Fibroblast of gingiva (primary cell): ENCODE data around the gene TOE1.

ENCODE experiments used
- DNase-seq: peaks from one replicate; pipeline ENCODE4 v3.0.0-alpha.2; 2011; ENCODE audit warnings: low read depth

Gene TOE1

DNA sequence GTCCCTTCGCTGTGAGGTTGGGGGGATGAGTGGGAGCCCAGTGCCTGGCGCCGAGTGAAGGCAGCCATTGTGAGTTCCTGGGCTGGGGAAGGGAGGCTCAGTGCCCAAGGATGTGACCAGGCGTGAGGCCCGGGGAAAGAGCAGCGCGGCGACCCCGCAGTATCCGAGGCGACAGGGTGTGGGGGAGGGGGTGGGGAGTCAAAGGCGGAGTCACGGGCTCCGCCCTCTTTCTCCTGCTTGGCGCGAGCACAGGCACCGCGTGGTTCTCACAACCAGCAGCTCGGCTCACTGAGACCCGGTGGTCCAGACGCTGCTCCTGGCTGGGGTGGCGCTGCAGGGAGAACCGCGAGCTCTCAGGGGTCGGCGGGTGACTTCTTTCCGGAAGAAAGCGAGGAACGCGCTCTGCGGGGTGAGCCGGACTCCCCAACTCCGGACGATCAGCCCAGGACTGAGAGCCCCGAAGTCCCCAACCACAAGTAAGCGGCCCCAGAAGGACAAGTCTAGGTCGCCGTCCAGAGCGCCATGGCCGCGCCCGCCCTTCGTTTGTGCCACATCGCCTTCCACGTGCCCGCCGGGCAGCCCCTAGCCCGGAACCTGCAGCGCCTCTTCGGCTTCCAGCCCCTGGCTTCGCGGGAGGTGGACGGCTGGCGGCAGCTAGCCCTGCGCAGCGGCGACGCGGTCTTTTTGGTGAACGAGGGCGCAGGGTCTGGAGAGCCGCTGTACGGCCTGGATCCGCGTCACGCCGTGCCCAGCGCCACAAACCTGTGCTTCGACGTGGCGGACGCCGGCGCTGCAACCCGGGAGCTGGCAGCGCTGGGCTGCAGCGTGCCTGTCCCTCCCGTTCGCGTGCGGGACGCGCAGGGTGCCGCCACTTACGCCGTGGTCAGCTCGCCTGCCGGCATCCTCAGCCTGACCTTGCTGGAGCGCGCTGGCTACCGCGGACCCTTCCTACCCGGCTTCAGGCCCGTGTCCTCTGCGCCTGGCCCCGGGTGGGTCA, 13.0 kb upstream of the TOE1 start, which contains the start of gene HPDL:
HPDL (plus strand) TSS at position 269 of the 997 bp plus-strand sequence; CDS start at position 523, 254 bp downstream.
- DNase-seq = peak; percentile 36

DNA sequence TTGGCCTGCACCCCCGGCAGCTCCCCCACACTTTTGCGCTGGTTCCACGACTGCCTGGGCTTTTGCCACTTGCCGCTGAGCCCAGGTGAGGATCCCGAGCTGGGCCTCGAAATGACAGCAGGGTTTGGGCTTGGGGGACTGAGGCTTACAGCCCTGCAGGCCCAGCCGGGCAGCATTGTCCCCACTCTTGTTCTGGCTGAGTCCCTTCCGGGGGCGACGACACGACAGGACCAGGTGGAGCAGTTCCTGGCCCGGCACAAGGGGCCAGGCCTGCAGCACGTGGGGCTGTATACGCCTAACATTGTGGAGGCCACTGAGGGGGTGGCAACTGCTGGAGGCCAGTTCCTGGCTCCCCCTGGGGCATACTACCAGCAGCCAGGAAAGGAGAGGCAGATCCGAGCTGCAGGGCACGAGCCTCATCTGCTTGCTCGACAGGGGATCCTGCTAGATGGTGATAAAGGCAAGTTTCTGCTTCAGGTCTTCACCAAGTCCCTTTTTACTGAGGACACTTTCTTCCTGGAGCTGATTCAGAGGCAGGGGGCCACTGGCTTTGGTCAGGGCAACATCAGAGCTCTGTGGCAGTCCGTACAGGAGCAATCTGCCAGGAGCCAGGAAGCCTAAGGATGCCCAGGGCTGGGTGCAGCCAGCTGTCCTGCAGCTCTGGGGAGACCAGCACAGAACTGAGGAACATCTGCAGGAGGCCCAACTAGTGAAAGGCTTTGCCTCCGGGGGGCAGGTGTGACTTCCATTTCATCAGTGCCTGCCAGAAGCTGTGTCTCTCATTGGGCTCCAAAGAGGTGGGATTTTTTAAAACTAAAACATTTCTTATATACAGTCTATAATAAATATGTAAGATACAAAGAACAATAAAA, 12.1 kb upstream of the TOE1 start:
- no peak for DNase-seq

DNA sequence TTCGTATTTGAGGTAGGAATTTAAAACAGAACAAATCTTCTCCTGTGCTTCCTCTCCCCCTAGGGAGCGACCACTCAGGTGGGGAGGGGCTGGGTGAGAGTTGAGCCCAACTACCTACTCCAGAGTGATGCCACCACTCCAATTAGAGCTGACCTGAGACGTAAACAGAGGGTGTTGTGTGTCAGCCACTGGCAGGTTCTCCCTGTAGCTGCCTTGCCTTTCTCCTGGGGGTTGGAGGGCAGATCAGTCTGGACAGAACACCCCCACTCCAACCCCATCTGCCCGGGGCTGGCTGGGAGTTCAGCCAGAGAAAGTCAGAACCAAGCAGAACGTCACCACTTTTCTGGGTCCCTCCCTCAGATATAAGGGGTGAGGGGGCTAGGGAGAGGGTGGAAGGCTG, 11.3 kb upstream of the TOE1 start:
- DNase-seq = no peak

DNA sequence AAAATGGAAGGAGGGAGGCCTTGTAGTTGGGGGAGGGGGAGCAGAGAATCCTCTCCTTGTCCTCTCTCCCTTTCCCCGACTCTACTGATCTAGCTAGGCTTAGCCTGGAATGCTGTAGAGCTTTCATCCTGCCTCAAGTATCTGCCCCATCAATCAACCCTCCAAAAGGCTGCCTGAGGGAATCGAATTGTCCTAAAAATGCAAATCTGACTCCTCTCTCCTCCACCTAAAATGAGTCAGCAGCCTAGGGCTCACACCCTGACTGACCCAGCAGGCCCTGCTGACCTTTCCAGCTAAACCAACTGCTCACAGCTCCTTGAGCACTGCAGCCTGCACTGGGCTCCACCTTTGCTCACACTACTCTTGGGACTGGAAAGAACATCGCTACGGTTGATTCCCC, 10.5 kb upstream of the TOE1 start:
- no peak for DNase-seq

DNA sequence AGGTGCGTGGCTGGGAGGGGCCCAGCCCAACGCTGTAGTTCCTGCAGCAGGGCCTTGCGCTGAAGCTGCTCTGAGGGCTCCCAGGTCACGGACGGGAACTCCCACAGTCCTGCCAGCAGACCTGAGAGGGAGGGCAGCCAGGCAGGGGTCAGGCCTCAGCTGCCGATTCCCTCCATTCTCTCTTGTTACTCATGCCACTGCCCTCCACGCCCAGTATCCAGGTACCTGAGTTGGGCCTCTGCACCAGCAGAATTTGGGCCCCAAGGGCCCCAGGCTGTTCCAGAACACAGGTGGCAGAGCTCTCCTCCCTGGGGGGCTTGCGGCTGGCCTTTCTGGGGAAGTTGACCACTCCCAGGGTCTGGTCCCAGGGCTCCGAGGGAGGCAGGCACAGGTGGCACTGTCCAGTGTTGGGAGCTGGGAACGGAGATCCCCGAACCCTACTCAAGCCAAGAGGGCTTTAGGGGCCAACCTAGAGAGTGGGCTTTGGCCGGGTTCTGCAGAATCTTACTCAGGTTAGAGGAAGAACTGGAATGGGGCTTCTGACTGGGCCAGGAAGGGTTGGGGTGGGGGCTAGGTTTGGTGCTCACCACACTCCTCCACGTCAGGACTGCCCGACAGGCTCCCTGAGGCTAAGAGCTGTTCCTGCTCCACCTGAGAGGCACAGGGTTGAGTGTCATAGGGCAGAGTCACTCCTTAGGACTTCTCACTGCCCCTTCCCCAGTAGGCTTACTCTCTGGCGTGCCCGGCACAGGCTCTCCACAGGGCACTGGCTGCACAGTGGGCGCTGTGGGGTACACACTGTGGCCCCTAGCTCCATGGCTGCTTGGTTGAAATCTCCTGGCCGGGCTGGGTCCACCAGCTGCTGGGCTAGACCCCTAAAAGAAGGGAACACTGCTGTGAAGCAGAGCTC, 8.3 kb upstream of the TOE1 start:
- no peak for DNase-seq

DNA sequence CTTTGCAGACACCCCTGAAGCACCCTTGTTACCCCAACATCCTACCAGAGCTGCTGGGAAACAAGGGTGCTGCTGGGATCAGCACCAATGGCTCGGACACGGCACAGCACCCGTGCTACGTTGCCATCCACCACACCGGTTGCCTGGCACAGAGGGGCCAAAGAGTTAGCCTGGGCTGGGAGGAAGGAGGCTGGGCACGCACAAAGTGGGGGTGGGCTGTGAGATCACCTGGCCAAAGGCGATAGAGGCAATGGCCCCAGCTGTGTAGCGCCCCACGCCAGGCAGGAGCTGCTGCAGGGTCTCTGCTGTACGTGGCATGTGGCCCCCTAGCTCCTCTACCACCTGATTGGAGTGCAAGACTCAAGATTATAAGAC, 7.6 kb upstream of the TOE1 start:
- no peak for DNase-seq

DNA sequence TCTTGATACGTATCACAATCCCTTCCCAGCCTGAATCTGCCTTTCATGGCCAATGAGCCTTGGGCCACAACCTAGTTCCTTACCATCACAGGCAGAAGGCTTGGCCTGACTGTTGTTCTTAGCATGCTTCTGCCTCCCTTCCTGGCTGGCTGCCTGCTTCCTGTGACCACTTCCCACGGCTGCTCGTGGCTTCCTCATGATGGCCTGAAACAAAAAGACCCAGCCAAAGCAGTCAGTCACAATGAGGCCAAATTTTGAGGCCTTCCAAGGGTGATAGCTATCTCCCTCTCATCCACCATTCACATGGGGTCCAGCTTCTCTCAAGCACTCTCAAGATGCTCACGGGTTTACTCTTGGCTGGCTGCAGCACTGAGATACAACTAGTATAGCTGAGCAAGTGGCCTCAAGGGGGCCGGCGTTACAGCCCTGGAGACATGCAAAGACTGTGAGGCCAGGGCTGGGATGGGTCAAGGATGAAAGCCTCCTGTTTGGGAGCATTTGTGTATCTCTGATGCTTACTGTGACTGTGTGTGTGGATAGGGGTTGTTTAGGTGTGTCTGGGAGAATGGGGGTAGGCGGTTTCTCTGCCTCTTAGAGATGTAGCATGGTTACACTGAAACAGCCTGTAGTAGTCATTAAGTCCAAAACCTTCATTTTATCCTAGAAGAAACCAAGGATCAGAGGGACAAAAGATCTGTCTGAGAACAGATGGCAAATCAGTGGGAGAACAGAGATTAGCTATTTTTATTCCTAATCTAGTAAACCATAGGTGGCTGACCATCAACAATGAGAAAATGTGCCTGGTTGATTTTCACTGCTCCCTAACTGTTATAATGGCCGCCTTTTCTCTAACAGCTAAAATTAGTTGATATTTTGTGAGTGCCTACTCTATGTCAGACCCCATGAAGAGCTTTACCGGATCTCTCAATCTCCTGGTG, 5.4 kb upstream of the TOE1 start:
- DNase-seq = no peak

DNA sequence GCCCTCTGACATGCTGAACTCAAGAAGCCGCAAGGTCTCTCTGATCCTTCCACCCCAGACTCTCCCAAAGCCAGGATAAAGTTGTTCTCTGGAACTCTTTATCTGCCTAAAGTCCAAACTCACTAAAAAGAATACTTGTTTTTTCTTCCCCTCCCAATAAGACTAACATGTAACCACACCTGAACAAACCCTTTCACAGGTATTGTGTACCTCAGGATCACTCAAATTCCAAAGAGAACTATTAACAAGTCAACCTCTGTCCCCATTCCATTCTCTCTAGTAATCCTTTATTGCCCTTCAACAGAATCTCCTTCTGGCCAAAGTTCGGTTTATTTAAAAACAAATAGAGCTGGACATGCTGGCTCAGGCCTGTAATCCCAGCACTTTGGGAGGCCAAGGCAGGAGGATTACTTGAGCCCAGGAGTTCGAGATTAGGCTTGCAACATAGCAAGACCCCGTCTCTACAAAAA, 4.1 kb upstream of the TOE1 start:
- DNase-seq = no peak

DNA sequence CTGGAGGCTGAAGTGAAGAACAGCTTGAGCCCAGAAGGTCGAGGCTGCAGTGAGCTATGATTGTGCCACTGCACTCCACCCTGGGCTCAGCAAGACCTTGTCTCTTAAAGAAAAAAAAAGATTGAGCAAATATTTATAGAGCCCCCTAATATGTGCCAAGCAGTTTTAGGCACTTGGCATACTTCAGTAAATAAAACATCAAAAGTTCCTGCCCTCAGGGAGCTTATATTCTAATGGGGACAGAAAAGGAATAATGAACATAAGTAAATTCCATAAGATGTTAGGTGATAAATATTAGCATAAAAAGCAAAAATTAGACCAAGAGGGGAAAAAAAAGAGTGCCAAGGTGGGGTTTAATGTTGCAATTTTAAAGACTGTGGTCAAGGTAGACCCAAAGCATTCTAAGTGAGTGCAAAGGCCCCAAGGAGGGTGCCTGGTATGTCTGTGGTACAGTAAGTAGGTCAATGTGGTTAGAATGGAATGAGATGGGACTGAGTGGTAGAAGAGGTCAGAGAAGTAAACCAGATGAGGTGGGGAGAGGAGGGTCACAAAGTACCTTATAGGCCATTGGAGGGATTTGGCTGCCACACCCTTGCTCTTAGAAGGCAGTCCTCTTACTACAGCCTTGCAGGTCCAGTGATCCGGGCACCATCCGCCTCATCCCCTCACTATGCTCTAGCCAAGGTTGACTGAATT, 2.2 kb upstream of the TOE1 start:
- DNase-seq = no peak

DNA sequence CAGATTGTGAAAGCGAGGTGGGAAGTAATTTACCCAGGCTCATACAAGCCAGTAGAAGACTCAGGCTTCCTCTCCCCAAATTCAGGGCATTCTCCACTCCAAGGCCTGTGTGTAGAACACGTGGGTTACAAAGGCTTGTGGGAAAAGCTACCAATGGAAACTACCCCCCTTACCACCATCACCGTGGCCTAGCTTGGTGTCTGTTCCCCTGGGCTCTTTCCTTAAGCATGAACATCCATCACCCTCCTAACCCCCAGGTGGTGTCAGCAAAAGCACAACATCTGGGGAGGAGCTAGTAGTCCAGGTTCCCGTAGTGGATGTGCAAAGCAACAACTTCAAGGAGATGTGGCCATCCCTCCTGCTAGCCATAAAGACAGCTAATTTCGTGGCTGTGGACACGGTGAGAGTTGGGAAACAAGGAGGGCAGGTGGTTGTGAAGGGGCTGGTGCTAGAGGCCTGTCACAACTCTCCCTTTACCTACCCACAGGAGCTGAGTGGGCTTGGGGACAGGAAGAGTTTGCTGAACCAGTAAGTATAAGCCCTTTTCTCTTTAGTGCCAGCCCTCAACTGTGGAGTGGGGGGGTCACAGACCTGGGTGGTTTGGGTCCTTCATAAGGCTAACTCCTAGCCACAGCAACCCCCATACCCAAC, 971 bp downstream of the TOE1 start:
- no peak for DNase-seq

DNA sequence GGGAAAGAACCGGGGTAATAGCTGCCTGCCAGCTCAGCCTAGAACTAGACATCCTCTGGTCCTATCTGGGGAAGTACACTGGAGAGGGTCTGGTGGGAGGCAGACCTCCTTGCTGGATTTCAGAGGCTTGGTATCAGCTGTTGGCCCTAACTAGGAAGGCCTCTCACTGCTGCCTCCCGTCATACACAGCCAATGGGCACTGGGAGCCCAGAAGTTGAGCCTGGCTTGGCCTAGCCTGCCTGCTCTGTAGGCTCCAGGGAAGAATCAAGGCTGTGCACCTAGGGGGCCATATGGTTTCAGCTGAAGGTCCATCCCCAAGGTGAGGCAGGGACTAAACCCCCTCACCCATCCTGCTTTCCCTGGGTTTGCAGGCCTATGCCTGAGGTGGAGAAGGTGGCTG, 4.5 kb downstream of the TOE1 start:
- DNase-seq = no peak

DNA sequence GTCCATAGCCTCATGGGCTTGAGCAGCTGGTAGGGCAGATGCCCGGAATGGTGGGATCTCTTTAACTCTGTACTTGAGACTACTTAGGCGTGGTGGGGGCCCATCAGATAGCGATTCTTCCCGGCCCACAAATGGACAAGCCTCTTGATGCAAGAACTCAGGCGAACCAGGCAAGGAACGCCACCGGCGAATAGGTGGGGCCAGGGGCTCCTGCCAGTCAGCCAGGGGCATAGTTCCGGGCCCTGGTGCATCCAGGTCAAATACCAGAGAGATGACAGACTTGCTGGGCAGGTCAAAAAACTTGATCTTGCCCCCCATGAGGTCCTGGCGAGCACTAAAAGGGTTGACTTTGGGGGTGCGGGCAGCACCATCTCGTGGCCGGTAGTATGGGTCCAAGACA, 5.0 kb downstream of the TOE1 start:
- DNase-seq = no peak

DNA sequence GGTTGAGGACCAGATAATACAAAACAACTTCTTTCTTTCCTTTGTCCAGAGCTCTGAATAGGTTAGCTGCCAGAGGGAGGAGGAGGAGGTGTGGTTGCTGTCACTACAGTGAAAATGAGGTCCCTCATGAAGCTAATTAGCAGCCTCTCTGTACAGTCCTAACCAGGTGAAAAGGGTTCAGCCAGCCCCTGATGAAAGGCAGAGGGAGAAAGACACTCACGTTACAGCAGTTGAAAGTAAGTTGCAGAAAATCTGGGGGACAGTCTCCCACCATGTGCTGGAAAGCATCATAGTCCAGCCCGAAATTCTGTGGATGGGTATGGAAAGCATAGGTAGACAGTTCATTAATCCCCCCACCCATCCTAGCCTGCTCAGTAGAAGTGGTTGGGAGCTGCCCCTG, 6.5 kb downstream of the TOE1 start:
- DNase-seq = no peak

DNA sequence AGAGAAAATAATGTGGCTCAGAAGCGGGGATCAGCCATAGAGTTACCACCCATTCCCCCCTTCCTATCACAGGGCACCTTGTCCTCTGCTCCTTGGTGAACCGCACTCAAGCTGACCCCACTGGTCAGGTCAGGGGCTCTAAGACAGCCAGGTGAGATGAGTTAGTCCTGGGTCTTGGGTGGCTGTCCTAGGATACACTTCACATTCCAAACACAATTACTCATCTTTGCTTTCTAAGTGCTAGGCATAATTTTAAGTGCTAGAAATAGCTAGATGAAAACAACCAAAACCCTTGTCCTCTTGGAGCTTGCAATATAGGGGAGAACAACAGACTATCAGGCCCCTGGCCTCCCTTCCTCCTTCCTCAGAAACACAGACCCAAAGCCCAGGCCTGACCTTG, 8.1 kb downstream of the TOE1 start:
- no peak for DNase-seq

DNA sequence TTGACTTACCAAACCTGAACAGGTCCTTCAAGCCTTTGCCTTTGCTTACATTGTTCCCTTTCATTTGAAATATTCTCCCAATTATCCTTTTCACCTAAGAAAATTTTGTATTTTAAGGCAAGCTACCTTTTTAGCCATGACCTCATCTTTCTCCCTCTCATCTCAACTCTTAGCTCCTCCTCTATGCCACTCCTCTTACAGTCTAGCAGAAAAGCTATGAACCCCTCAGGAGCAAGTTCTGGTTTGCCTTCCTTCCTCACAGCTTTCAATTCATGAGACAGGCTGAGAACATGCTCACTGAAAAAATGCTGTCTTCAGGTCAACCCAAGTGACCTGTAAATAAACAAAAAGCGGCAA, 8.6 kb downstream of the TOE1 start:
- DNase-seq = no peak

DNA sequence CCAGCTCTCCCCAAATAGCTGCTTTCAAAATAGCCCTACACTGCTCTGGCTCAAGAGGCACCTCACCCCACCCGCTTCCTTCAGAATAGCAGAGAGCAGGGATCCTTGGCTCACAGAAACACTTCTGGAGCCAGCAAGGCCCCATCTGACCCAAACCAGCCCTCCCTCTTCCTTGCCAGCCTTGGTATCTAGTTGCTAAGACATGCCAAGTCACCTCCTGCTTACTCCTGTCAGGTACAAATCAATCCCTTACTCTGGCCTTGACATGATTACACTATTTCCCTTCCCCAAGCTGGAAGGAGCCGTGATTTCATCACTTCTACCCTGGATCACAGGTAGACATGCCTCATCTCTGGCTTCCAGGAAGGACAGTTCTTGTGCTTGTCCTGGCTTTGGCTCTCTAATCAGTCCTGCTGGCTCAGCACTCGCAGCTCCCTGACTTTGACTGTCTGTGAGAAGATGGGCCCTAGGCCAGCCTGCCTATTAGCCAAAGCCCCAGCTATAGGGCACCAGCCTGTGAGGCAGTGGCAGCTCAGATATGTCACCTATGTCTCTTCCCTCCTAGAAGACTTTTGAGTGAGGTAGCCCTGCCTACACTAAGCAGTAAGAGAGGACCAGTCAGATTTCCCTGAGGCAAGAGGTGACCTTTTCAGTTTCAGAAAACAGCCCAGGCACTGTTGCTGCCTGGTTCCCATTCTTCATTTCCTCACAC, 9.2 kb downstream of the TOE1 start:
- peak; percentile 67 for DNase-seq

DNA sequence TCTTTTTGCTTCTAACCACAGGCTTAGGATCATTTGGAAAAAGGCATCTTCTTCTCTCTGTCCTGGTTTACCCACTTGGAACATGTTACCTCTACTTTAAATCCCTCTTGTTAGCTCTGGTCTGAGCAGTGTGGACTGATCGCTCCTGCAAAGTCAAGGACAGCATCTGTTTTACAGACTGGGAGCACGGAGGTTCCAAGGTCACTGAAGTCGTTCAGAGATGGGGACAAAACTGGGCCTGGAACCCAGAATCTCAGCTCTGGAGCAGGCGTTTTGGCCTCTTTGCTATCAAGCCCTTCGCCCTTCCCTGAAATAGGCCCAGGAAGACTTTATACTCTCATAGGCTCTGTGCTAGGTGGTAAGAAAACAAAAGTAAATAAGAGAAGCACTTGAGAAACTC, 11.5 kb downstream of the TOE1 start:
- no peak for DNase-seq

DNA sequence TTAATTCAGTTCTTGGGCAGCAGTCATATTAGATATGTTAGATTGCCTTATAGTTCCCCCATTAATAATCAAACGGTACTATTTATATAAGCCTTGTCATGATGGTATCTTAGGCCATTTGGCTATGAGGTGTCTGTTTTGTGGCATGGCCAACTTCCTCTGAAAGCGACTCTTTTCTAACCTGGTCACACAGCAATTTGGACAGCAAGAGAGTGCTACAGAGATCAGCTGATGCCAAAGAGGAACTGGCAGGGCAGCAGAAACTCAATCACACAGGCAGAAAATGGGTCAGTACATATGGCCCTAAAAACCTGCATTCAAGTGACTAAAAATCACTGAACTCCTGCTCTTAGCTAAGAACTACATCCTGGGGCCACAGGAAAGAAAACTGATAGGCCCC, 13.7 kb downstream of the TOE1 start:
- no peak for DNase-seq

DNA sequence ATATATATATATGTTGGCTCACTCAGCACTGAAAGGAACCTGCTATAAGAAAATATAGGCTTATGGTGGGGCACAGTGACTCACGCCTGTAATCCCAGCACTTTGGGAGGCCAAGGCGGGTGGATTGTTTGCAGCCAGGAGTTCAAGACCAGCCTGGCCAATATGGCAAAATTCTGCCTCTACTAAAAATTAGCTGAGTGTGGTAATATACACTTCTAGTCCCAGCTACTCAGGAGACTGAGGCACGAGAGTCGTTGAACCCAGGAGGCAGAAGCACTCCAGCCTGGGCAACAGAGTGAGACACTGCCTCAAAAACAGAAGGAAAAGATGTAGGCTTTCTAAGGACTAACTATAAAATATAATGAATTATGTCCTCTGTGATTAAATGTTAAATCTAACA, 14.9 kb downstream of the TOE1 start:
- no peak for DNase-seq
